B cell (primary cell): Measurements from ENCODE around the gene SPTLC2.

Experiments
- CTCF ChIP-seq: fragments of 200-600 bp; IDR thresholded peaks from one replicate; pipeline ENCODE4 v1.8.0; 2022; ENCODE audit warnings: antibody characterized with exemption, mild to moderate bottlenecking
- EZH2 ChIP-seq: IDR thresholded peaks from 2 replicates; pipeline ENCODE4 v1.6.1; 2012; ENCODE audit warnings: borderline replicate concordance, low read depth, mild to moderate bottlenecking, moderate library complexity, low read length; ENCODE audit not compliant: insufficient read depth, poor library complexity, severe bottlenecking

DNA sequence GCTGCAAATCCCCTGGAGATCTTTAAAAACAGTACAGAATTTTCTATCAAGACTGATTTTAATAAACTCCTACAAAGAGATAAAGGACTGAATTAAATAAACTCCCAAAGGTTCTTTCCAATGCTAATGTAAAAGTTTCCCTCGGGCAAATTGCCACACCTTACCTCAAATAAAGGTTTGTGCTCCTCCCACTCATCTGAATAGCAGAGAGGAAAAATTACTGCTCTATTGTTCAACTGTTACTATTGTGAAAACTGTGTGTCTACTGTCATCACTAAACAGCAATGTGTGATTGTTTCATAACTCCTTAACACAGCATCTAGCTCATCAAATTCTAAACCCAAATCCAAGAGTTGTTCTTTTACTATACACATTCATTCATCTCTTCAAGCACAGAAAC lies 3.2 kb downstream of the SPTLC2 start:
- TF ChIP-seq CTCF (no peak), EZH2 (no peak)
